ENCODE results near the gene KASH5.
"Not testable (repeated sequence)": the region's sequence is repeated elsewhere in the genome, so short reads cannot be mapped to it uniquely, and the experiment has no call there.

The KASH5 gene

DNA sequence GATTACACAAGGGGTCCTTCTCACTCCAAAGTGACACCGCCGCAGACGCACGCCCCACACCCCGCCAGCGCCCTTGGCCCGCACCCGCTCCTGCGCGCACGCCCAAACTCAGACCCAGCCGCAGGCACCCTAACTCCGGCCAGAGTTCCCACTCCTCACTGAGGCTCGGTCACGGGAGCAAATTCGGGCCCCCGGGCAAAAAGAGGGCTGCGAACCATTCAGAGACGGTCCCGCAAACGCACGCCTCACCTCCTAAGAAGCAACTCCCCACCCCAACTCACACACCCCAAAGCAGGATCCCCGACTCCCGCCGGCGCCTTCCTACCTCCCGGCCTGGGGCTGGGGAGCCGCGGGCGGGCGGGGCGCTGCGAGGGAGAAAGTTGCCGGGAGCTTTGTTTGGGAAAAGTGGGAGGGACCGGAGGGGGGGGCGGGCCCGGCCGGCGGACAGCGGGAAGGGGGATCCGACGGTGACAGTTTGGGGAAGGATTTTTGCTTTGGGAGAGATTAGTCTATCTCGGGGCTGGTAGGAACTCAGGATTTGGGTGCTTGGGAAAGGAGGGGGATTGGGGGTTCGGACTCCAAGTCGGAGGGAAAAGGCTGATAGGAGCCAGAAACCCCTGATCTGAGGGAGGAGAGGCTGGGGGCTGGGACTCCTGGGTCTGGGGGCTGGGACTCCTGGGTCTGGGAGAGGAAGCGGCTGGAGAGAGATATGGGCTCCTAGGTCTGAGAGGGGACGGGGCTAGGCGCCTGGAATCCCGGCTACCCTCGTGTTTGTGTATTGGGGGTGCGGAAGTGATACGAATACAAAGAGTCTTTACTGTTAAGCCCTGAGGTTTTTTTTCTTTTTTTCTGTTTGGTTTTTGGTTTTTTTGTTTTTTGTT, 25.8 kb upstream of the KASH5 start, which contains the start of gene TEAD2:
Gene TEAD2, minus strand, starts transcription at position 369 of the 881 bp plus-strand sequence. CDS start 2,341 bp downstream, outside the sequence.
- peak; percentile 64 for DNase-seq (ENCODE audit: low read depth)

GRCh38 chr19:49362929-49363267, 25.2 kb upstream of the KASH5 start:
- peak; percentile 53 for DNase-seq (ENCODE audit: low read depth)

- peak; percentile 97 for DNase-seq (ENCODE audit: low read depth)
Measured at GRCh38 chr19:49363268-49364082, 24.6 kb upstream of the KASH5 start, which contains the start of gene DKKL1. TSS of gene DKKL1 (plus strand) at chr19:49363877. CDS start at chr19:49363999, 122 bp downstream.

- no peak for DNase-seq (ENCODE audit: low read depth)
Measured at GRCh38 chr19:49364083-49364737, 23.8 kb upstream of the KASH5 start.

DNA sequence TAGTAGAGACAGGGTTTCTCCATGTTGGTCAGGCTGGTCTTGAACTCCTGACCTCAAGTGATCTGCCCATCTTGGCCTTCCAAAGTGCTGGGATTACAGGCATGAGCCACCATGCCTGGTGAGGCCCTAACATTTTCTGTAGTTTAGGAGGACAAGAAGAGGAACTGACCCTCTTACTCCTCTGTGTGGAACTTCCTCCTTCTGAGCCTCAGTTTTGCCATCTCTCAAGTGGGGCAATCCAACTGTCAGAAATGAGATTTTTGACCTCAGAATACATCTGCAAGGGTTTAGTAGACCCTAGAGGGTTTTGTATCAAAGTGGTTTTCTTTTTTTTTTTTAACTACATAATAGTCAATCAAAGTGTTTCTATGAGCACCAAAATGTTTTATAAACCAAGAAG, 21.9 kb upstream of the KASH5 start:
- DNase-seq (ENCODE audit: low read depth): no peak

GRCh38 chr19:49368711-49369358, 19.2 kb upstream of the KASH5 start:
- no peak for DNase-seq (ENCODE audit: low read depth)

- DNase-seq (ENCODE audit: low read depth): no peak
Measured at GRCh38 chr19:49371184-49371583, 16.9 kb upstream of the KASH5 start.

DNA sequence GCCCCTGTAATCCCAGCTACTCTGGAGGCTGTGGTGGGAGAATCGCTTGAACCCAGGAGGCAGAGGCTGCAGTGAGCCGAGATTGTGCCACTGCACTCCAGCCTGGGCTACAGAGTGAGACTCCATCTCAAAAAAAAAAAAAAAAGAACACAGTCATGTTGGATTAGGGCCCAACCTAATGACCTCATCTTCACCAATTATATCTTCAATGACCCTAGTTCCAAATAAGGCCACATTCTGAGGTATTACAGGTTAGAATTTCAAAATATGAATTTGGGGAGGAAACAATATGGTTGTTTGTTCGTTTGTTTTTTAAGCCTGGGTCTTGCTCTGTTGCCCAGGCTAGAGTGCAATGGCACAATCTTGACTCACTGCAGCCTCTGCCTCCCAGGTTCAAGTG, 14.9 kb upstream of the KASH5 start:
- not testable (repeated sequence) for DNase-seq (ENCODE audit: low read depth)

- DNase-seq (ENCODE audit: low read depth): no peak
Measured at GRCh38 chr19:49374665-49375434, 13.2 kb upstream of the KASH5 start.

DNA sequence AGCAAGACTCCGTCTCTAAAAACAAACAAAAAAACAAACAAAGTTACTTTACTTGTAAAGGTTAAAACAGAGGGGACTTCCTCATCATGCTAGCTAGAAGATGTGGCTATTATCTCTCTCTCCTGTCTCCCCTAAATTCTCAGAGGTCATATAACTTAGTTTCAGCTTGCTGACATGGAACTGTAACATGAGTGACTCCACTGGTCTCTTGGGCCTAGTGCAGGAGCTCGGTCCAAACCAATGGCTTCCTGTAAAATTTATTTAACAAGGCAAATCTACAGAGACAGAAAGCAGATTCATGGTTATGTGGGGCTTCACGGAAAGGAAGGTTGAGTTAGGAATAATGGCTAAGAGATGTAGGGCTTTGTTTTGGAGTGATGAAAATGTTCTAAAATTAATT, 9.5 kb upstream of the KASH5 start:
- no peak for DNase-seq (ENCODE audit: low read depth)

DNA sequence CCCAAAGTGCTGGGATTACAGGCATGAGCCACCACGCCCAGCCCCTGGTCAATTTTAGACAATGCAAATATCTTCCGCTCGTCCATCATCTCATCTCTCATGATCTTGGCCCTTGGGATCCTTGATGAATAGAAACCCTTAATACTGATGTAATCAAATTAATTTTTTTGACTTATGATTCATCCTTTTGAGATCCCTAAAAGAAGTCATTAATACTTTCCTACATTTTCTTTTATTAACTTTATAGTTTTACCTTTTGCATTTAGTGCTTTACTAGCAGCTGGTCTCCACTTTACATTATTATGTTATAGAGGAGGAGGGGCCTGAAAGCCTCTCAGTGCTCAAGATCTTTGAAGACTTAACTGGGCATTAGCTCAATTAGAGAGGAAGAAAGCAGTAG, 7.7 kb upstream of the KASH5 start:
- DNase-seq (ENCODE audit: low read depth): no peak

DNA sequence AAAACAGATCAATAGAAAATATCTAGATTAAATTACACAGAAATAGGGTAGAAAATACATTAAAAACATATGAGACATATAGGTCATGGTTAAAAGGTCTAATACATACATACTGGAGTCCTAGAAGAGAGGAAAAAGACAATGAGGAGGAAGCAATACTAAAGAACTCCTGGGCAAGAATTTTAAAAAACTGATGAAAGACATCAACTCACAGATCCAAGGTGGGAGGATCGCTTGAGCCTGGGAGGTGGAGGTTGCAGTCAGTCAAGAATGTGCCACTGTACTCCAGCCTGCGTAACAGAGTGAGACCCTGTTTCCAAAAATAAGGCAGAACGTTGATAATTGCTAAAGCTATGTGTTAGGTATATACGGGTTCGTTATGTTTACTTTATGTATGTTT, 5.4 kb upstream of the KASH5 start:
- no peak for DNase-seq (ENCODE audit: low read depth)

DNA sequence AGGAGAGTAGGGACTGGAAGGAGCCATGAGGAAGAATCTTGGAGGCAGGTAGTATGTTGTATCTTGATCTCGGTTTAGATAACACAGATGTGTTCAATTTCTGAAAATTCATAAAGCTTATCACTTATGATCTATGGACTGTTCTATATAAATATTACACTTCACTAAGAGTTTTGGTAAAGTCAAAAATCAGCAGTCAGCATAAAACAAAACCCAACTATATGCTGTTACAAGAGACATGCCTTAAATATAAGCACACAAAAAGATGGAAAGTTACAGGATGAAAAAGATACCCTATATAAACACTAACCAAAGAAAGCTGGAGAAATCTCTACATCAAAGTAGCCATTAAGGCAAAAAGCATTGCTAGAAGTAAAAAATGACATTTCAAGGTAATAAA, 4.5 kb upstream of the KASH5 start:
- no peak for DNase-seq (ENCODE audit: low read depth)

GRCh38 chr19:49389406-49389805, 1.4 kb downstream of the KASH5 start:
- no peak for DNase-seq (ENCODE audit: low read depth)

GRCh38 chr19:49390131-49390928, 2.3 kb downstream of the KASH5 start:
- DNase-seq (ENCODE audit: low read depth): no peak

GRCh38 chr19:49390929-49391359, 2.9 kb downstream of the KASH5 start:
- DNase-seq (ENCODE audit: low read depth): no peak

DNA sequence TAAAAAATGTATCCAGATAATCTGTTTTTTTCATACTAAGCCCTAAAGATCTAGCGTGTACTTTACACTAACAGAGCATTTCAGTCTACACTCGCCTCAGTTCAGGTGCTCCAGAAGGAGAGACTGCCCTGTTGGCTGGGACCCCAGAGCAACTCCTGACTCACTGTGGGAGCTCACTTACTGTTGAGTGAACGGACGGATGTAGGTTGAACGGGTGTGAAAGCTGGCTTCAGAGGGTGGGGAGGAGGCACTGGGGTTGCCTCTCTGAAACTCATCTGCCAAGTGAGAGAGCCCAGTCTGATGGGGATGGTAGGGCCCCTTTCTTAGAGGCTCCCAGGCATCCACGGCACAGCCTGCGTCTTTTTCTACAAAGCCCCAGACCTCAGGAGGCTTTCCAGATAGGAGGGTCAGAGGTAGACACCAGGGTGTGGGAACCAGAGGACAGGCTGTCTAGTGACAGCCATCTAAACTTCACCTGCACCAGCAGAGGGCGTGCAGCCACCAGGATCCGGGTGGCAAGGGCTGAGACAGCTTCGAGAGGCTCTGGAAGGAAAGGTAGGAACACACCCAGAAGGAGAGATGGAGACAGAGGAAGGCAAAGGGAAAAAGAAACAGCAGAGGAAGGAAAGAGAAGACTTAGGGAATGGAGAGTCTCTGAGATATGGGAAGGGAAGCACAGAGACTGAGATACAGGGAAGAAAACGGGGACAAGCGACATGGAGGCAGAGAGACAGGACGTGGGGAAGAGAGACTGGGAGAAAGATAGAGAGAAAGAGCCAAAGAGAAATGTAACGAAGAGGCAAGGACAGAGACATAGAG, 3.7 kb downstream of the KASH5 start:
- DNase-seq (ENCODE audit: low read depth): peak; percentile 75

DNA sequence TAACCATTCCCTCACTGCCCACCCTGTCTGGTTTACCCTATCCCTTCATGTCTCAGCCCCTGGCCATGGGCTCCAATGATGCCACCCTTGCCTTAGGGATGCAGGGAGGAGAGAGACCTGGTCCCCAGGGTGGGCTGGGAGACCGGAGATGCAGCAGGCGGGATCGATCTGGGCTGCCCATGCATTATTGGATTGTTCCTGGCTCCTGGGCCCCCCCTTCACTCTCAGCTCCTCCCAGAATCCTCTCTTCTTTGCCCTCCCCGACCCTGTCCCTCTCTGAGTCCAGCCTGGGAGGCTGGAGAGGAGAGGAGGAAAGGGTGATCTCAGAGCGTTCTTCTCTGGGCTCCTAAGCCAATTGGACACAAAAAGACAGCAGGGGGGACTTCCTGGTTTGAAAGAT, 5.8 kb downstream of the KASH5 start:
- no peak for DNase-seq (ENCODE audit: low read depth)
